ENCODE data around the gene GPATCH2L.

GPATCH2L gene

DNA sequence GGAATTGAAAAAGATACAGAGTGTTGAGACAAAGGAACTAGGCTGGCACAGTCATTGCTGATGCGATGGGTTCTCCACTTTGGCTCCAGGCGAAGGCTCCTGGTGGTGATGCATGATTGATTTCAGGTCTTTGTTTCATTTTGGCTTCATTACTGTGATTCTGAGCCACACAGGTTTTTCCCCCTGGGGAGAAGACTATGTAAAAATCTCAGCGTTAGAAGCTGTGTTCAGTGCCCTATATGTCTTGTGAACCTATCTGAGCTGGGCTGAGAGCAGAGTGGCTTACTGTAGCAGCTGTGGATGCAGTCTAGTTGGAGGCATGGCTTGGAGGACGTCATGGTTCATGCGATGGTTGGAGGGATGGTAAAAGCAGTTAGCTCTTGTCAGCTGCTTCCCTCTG, 54.0 kb downstream of the GPATCH2L start:
- Mint-ChIP-seq H3K4me3 (no peak overlapping the region), H3K9me3 (no peaks in the 10 kb centered on the region), H3K27me3 (no peaks in the 10 kb centered on the region), H3K27ac (no peak overlapping the region), H3K4me1 (peaks cover 9% of the 10 kb centered on the region)
- ATAC-seq = no peak
- DNase-seq = no peak

DNA sequence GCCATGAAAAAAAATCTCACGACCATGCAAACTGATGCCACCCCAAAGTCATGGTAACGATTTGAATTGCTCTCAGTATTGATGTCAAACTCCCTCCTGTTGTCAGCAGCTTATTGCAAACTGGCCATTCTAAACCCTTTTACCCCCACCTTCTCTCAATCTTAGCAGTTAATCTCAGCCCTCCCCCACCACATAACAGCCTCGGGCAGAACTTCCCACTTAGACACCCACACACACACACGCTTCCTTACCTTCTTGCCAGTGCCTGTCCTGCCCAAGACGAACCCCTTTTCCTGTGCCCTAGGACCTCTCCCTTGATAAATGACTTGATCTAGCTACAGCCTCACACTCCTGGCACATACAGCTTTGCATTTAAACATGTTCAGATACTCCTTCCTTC, 56.6 kb downstream of the GPATCH2L start:
- no peak for ATAC-seq
- Mint-ChIP-seq H3K4me1 (peaks cover 3% of the 10 kb centered on the region), H3K27me3 (no peaks in the 10 kb centered on the region), H3K4me3 (no peak overlapping the region), H3K27ac (no peak overlapping the region), H3K9me3 (peaks cover 6 to 10% of the 10 kb centered on the region in 2 donors)
- no peak for DNase-seq

DNA sequence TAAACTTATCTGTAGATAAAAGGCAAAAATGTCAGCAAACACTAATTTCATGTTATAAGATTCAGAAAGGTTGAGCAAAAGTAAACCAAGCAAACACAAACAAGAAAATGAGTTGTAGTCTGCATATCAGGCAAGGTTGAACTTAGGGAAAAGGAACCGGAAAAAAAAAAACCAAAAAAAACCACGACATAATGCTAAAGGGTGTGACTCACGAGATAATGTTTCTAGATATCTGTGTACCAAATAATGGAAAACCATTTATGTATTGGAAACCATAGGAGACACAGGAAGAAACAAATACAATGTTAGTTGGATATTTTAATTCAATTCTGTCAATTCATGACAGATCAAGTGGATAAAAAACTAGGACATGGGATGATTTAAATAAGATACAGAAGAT, 60.5 kb downstream of the GPATCH2L start:
- Mint-ChIP-seq H3K4me1 (no peaks in the 10 kb centered on the region), H3K4me3 (no peak overlapping the region), H3K27me3 (no peaks in the 10 kb centered on the region), H3K9me3 (peaks cover 6 to 10% of the 10 kb centered on the region in 2 donors), H3K27ac (no peak overlapping the region)
- no peak for ATAC-seq
- no peak for DNase-seq

DNA sequence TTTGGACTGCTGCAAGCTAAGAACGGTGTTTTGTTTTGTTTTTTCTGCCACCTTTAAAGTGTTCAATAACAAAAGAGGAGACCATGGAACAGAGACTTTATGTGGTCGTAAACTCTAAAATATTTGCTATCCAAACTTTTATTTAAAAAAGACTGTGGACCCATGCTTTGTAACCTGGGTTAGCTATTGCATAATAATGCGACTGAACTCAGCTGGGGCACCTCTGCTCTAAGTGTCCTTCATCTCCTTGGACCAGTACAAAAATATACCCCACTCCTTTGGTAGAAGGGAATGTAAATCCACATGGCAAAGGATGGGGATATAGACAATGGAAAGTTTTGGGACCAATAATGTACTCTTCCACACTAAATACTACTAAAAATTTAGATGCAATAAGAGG, 65.5 kb downstream of the GPATCH2L start:
- no peak for ATAC-seq
- Mint-ChIP-seq H3K27ac (no peak overlapping the region), H3K4me1 (no peaks in the 10 kb centered on the region), H3K27me3 (no peaks in the 10 kb centered on the region), H3K9me3 (peaks cover 5 to 12% of the 10 kb centered on the region in 2 donors), H3K4me3 (no peak overlapping the region)
- DNase-seq = no peak

DNA sequence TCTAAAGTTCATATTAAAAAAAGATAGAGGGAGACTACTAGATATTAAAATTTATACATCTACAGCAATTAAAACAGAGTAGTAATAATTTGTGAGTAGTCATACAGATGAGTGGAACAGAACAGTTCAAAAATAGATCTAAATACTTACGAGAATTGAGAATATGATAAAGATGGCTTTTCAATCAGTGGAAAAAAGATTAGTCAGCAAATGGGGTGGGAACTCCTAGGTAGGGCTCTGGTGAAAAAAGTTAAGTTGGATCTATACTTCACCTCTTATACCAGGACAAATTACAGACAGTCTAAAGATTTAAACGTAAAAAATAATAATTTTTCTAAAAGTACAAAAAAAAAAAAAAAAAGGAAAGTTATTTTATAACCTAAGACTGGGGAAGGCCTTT, 66.9 kb downstream of the GPATCH2L start:
- H3K27me3 Mint-ChIP-seq = no peaks in the 10 kb centered on the region
- H3K9me3 Mint-ChIP-seq = peaks cover 0 to 9% of the 10 kb centered on the region in 2 donors
- H3K27ac Mint-ChIP-seq = no peak overlapping the region
- H3K4me1 Mint-ChIP-seq = no peaks in the 10 kb centered on the region
- DNase-seq (no peak), ATAC-seq (no peak)
- no peak overlapping the region for H3K4me3 Mint-ChIP-seq

DNA sequence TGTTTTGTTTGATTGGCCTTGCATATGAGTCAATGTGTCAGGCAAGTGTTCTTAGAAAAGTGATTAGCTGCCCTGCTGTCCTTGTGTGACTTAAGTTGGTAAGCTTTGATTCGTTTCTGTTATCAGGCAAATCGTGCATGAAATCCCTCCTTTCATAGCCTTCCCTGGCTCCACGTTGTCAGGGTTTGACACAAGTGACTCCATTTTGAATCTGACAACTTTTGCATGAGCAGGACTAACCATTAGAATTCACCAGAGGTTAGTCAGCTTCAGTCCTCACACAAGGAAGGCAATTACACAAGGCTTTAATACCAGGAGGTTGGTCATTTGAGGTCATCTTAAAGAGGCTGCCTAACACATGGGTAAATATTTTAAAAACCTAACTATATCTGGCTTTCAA, 68.2 kb downstream of the GPATCH2L start:
- H3K27me3 Mint-ChIP-seq = no peaks in the 10 kb centered on the region
- no peak overlapping the region for H3K27ac Mint-ChIP-seq

DNA sequence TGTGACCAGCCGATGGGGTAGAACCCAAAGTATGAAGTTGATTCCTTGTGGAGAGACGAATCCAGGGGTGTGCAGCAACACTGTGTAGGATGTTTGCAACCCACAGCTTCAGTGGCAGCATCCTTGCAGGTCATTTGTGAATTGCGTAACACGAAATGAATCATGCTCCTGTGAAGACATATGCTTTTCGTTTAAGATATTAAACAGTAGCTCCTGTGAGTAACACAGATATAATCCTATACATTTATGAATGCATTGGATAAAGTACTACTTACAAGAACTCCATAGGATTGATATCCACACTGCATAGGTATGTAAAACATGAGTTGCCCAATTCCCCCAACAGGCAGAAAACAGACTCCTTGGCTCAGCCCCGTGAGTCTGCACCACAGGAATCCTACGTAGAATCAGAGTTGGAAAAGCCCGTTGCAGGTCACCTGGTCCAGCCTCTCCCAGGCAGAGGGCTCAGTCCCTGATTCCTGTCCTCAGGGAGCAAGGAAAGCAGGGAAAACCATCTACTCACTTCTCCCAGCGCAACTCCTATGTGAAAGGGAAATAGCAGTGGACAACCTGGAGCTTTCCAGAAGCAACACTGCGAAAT, 75.8 kb downstream of the GPATCH2L start:
- Mint-ChIP-seq H3K4me1 (no peaks in the 10 kb centered on the region), H3K4me3 (no peak overlapping the region), H3K27ac (no peak overlapping the region), H3K9me3 (peaks cover 7 to 19% of the 10 kb centered on the region in 2 donors), H3K27me3 (no peaks in the 10 kb centered on the region)
- no peak for ATAC-seq
- no peak for DNase-seq

More for the DNA sequence above, 68.2 kb downstream of the GPATCH2L start:
- DNase-seq = no peak
- Mint-ChIP-seq H3K4me3 (no peak overlapping the region), H3K9me3 (peaks cover under 1 to 15% of the 10 kb centered on the region in 2 donors), H3K4me1 (no peaks in the 10 kb centered on the region)
- no peak for ATAC-seq

DNA sequence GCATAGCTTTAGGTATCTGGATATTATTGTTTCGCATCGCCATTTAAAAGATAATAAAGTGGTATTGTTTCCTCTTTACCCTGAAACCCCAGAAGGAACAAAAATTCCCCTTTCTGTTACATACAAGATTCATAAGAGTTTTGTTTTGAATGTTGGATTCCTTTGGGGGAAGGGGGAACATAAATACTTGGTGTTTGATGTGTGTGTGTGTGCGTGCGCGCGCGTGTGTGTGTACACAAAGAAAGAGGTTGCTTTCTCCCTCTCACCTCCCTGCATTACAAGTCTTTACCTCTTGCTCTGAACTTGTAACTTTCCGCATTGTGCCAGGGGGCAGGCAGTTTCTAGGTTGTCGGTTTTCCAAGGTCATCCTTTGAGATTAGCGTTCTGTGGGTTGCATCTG, 76.4 kb downstream of the GPATCH2L start:
- Mint-ChIP-seq H3K4me3 (no peak overlapping the region), H3K4me1 (no peaks in the 10 kb centered on the region), H3K27ac (no peak overlapping the region), H3K27me3 (no peaks in the 10 kb centered on the region), H3K9me3 (peaks cover 7 to 19% of the 10 kb centered on the region in 2 donors)
- ATAC-seq = no peak
- no peak for DNase-seq

DNA sequence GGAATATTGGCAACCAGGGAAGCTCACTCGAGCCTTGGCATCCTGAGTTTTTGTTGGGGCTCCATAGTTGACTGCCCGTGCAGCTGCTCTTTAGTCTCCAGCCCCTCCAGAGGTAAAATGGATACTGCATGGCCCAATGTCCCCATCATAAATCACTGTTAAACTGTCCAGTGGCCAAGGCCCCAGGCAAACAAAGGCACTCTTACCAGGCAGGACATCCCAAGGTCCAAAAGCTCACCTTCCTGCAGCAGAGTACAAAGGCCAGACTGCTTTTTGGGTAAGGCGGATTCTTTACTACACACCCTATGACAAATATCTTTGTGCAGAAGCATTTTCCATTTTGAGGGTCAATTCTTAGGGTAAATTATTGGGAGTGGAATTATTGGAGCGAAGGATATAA, 81.1 kb downstream of the GPATCH2L start:
- no peak for ATAC-seq
- H3K27ac Mint-ChIP-seq = no peak overlapping the region
- H3K9me3 Mint-ChIP-seq = peaks cover 6 to 8% of the 10 kb centered on the region in 2 donors
- DNase-seq = no peak
- no peaks in the 10 kb centered on the region for H3K4me1 Mint-ChIP-seq
- H3K27me3 Mint-ChIP-seq = no peaks in the 10 kb centered on the region
- no peak overlapping the region for H3K4me3 Mint-ChIP-seq

DNA sequence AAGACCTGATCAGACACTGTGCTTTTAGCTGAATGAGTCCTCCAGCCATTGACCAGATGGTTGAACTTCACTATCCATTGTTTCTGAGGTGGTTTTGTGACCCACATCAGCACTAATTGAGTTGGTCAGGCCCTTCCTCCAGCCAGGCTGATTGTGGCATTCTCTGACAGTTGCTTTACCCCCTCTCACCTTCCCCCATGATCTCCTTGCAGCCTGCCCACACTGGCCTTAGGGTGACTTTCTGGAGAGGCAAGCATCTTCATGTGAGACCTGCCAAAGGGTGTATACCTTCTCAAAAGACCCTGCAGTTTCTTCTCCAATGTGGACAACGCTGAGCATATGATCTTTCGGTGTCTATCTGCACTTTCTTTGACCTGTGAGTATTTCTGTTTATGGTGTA, 83.9 kb downstream of the GPATCH2L start:
- H3K9me3 Mint-ChIP-seq = peaks cover 6 to 8% of the 10 kb centered on the region in 2 donors
- no peaks in the 10 kb centered on the region for H3K4me1 Mint-ChIP-seq
- ATAC-seq = no peak
- H3K4me3 Mint-ChIP-seq = no peak overlapping the region
- no peak overlapping the region for H3K27ac Mint-ChIP-seq
- no peaks in the 10 kb centered on the region for H3K27me3 Mint-ChIP-seq
- DNase-seq = no peak

DNA sequence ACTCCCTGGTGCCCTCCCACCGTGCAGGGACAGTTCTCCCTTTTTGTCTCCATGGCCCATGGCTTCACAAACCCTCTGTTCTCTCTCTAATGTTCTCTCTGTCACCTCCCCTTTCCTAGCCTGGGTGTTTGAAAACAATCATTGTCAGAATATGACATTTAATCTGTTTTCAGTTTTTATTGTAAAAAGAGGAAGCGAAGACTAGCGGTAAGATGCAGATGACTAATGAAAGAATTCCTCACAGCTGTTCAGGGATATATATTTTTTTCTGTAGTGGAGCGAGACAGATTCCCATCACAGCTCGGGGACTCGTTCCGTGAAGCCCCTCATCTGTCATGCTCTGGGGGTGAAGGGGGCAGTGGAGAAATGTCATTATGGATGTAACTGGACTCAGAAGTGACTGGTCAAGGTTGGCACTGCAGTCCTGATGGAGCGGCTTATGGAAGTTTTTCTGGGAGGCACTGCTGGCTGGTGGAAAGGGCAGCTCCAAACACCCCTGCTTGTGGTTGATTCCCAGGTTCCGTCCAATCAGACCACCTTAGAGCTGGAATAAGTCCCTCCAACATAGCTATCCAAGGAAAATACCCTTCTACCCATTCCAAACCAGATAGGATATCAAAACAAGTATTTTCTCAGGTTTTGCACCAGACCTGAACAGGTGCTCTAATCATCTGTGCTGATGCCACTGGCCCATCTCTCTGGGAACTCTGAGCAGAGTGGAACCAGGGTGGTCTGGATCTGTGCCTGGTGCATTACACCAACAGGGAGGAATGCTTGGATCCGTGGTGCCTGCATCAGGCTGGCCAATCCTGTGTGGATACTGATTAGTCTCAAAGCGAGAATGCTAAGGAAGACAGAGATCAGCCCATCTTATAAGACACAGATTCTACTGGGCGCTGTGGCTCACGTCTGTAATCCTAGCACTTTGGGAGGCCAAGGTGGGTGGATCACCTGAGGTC, 84.7 kb downstream of the GPATCH2L start:
- no peak overlapping the region for H3K4me3 Mint-ChIP-seq
- DNase-seq = no peak
- peaks cover 6% of the 10 kb centered on the region in 2 donors for H3K9me3 Mint-ChIP-seq
- no peaks in the 10 kb centered on the region for H3K4me1 Mint-ChIP-seq
- no peaks in the 10 kb centered on the region for H3K27me3 Mint-ChIP-seq
- no peak for ATAC-seq
- H3K27ac Mint-ChIP-seq = no peak overlapping the region

DNA sequence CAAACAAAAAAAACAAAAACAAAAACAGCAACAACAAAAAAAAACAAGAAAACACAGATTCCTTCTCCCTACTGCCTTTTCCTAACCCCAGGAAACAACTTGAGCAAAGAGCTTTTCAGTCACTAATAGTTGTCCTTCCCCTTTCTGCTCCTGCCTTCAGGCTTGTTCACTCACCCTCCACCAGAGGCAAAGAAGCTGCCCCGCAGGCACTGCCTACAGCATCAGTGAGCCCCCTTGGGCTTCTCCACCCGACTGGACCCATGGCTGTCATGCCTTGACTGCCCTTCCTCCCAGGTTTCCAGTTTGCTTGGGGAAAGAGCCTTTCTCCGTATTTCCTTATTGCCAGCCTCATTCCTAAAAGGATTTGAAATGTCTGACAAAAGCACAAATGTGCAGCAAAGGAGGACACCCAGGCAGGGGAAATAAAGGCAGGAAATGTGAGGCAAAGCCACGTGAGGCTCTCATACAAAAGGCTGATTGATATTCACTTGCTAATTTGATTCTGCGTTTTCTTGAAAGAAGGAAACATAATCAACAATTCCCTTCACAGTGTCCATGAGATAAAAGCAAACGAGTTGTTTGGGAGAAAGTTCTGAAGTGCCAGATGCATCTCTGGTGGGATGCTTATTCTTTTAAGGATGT, 85.7 kb downstream of the GPATCH2L start:
- H3K9me3 Mint-ChIP-seq = peaks cover 13 to 15% of the 10 kb centered on the region in 2 donors
- no peak for DNase-seq
- H3K27me3 Mint-ChIP-seq = no peaks in the 10 kb centered on the region
- H3K4me3 Mint-ChIP-seq = no peak overlapping the region
- no peak for ATAC-seq
- no peak overlapping the region for H3K27ac Mint-ChIP-seq
- no peaks in the 10 kb centered on the region for H3K4me1 Mint-ChIP-seq

DNA sequence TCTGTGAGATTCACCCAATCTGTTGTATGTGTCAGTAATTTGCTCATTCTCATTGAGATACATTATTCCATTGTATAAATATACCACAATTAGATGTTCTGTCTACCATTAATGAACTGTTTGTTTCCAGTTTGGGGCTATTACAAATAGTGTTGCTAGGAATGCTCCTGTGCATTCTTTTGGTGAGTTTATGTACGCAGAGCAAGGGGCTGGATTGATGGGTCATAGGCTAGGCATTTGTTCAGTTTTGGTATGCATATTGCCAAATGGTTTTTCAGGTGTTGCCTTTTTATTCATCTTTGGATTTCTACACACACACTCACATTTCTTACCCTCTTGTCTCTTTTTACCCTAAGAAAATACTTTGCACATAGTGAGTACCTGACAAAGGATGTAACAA, 93.4 kb downstream of the GPATCH2L start:
- no peak overlapping the region for H3K4me3 Mint-ChIP-seq
- ATAC-seq = no peak
- peaks cover 10 to 25% of the 10 kb centered on the region in 2 donors for H3K9me3 Mint-ChIP-seq
- H3K4me1 Mint-ChIP-seq = no peaks in the 10 kb centered on the region
- DNase-seq = no peak
- no peak overlapping the region for H3K27ac Mint-ChIP-seq
- H3K27me3 Mint-ChIP-seq = peaks cover 7% of the 10 kb centered on the region

DNA sequence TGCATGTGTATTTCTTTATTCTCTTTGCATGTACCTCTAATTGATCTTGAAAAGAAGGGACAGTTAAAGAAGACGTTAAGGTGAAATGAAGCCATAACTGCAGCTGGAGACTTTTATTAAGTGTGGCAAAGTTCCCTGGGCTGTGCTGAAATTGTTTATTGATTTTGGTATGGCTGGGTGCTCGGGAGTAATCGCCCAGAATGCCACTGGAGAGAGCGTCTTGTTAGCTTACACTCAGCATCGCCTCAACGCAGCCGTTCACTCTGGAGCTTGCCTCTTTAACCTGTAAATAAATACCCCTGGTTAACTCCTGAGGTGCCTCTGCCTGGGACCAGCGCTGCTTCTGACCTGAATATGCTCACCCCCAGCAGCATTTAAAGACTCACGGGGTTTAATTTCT, 98.6 kb downstream of the GPATCH2L start:
- no peaks in the 10 kb centered on the region for H3K4me1 Mint-ChIP-seq
- DNase-seq = no peak
- no peak overlapping the region for H3K27ac Mint-ChIP-seq
- ATAC-seq = no peak
- no peaks in the 10 kb centered on the region for H3K9me3 Mint-ChIP-seq
- peaks cover 21% of the 10 kb centered on the region for H3K27me3 Mint-ChIP-seq
- no peak overlapping the region for H3K4me3 Mint-ChIP-seq

DNA sequence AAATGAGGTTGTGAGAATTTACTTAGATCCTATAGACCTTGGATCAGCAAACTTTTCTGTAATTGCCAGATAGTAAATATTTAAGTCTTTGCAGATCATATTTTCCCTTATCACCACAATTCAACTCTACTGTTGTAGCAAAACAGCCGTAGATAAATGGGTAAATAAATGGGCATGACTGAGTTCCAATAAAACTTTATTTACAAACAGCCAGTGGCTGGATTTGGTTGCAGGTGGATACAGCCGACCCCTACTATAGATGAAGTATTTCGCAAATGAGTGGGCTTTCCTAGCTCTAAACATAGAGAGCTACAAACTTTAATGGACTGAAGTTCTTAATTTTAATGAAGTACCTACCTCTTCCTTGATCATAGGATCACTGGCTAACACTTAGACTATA, 100.7 kb downstream of the GPATCH2L start:
- peaks cover 21% of the 10 kb centered on the region for H3K27me3 Mint-ChIP-seq
- no peak for DNase-seq
- H3K4me3 Mint-ChIP-seq = no peak overlapping the region
- ATAC-seq = no peak
- H3K9me3 Mint-ChIP-seq = no peaks in the 10 kb centered on the region
- H3K27ac Mint-ChIP-seq = no peak overlapping the region
- H3K4me1 Mint-ChIP-seq = no peaks in the 10 kb centered on the region

DNA sequence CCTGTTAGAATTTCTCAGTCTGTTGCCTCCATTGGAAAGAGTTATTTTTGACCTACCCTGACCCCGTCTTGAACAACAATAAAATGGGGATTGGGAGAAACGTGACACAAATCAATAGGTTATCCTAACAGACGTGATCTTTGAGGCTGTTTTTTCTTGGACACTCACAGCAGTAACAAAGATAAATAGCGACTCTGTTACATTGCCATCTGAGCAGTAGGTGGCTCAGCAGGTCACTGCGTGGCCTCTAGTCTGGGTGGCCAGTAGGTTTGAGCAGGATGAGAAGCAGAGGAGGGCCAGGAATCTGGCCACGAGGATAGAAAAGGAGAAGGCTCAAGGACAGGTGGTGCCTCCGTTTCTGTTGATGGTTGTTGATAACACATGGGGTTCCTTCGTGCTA, 101.4 kb downstream of the GPATCH2L start:
- H3K27ac Mint-ChIP-seq = no peak overlapping the region
- no peak overlapping the region for H3K4me3 Mint-ChIP-seq
- ATAC-seq = no peak
- no peak for DNase-seq
- H3K27me3 Mint-ChIP-seq = peaks cover 20% of the 10 kb centered on the region
- H3K4me1 Mint-ChIP-seq = no peaks in the 10 kb centered on the region
- H3K9me3 Mint-ChIP-seq = no peaks in the 10 kb centered on the region

Data from stimulated activated naive CD8-positive, alpha-beta T cell treated with anti-CD3 and anti-CD28 coated beads, Interleukin-15, amount 100 ng/mL, for 72 hours (primary cell).